Mesenteric fat pad (tissue), 1 donor: ENCODE results near the gene PRKN. TPM values are rescaled to one million over a fixed set of nuclear protein-coding genes. Genes with fewer than 3 reads are reported as not detected.

Experiments used
- DNase-seq: peaks from one replicate; pipeline ENCODE4 v3.0.0-alpha.2; 2020; ENCODE audit warnings: low spot score
- total RNA-seq: library from RNA; stranded (reverse); fragmentation: NEBNext Ultra II Directional; extraction: Animal tissue kit (Norgen Biotek cat#: 25700); gene quantifications from one replicate; pipeline ENCODE4 v1.2.1, GENCODE V29; 2021
- donor health status: DM: yes; HTN: yes; CAD: no.

Gene PRKN
- total RNA-seq, 1 donor from 2014 or later = 10.1 TPM

DNA sequence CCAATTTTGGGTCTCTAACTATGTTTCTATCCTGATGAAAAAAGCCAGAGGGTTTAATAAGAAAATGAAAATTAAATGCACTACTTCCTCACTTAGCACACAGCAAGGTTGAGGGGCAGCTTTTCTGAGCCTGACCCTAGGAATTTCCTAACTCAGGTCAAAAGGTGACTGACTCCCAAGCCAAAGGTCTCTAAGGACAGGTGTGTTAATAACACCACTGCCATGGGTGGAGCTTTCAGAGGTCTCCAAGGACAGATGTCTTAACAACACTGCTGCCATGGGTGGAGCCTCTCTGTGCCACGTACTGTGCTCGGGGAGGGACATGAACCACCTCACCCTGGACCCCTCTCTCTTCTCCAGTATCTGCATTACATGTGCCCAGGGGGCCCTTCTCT is 339.2 kb downstream of the PRKN start:
- no peak for DNase-seq

- no peak for DNase-seq
Observed at GRCh38 chr6:162387718-162388382, 339.7 kb downstream of the PRKN start.

- DNase-seq = no peak
Observed at GRCh38 chr6:162385980-162386379, 341.6 kb downstream of the PRKN start.

DNA sequence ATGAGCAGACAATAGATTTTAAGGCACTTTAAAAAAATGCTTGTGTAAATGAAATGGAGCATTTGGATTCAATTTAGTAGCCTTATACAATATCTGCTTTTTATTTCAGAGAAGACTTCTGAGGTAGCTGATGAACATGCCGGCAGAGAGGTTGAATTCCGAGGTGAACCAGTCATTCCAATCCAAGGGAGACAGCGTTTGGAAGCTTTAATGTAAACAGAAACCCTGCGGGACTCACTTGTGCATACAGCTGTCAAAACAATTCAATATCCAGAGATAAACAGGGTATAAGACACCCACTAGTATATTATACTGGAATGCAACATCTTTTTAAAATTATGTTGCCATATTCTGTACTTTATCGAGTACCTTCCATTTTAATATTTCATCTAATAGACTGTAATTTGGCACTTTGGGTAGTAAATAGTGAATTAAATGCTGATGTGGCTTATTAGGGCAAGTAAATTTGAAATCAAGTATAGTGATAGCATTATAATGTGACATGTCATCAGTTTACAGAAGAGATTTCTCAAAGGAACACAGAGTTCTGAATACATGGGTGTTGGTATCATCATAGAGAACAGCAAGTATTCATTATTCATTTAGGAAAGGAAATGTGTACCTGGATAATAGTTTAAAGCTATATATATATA is 347.7 kb downstream of the PRKN start:
- no peak for DNase-seq

- no peak for DNase-seq
Observed at GRCh38 chr6:162377735-162378134, 349.8 kb downstream of the PRKN start.

GRCh38 chr6:162373868-162374267 is 353.7 kb downstream of the PRKN start:
- no peak for DNase-seq

DNA sequence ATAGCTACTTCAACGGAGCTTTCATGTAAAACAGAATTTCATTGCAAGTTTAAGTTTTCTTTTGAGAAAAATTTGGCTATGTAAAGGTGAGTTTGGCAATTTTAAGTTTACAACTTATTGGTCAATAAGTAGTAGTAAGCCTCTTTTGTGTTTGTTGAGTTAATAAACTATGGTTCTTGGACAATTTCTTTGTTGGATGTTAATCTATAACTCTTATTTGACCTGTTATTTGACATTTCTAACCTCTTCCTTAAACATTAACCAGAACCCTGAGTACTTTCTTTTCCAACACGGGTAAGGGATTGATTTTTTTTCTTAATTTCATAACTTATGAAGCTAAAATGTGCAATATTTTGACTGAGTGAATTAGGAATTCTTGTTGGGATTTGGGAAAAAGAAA is 354.4 kb downstream of the PRKN start:
- no peak for DNase-seq

GRCh38 chr6:162372106-162372505 is 355.5 kb downstream of the PRKN start:
- no peak for DNase-seq

DNA sequence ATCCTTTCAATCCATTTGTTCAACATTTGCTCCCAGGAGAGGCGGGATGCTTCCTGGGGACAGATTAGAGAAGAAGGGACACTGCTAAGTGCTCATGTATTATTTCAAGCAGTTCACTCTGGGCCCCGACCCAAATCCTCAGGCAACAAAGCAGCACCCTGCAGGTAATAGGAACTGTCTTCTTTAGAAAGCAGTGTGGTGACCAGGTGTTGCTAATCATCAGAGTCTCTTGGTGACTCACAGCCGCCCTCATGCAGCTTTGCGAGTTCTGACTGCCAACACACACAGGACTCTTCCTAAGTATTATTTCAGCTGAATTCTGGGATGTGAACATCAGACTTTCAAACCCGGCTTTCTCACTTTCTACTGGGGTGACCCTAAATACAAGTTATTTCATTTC is 356.4 kb downstream of the PRKN start:
- DNase-seq = no peak

GRCh38 chr6:162369091-162369490 is 358.5 kb downstream of the PRKN start:
- DNase-seq = no peak

- DNase-seq = no peak
Observed at GRCh38 chr6:162364488-162364887, 363.1 kb downstream of the PRKN start.

DNA sequence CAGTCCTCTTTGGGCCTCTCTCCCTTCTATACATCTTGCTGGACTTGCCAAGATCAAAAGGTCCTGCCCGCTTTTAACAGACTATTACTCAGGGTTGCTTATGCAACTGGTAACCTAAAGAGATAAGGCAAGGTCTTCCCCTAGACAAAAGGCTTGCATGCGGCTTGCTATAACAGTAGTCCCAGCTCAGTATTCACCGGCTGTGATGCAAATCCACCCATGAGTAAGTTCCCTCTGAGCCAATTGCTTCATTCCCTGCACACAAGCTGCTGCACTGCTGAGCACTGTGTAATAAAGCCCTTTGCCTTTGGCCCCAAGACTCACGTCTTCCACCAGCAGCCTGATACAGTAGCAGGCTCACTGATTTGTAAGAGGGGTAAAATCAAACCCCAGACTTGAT is 363.8 kb downstream of the PRKN start:
- DNase-seq = no peak

DNA sequence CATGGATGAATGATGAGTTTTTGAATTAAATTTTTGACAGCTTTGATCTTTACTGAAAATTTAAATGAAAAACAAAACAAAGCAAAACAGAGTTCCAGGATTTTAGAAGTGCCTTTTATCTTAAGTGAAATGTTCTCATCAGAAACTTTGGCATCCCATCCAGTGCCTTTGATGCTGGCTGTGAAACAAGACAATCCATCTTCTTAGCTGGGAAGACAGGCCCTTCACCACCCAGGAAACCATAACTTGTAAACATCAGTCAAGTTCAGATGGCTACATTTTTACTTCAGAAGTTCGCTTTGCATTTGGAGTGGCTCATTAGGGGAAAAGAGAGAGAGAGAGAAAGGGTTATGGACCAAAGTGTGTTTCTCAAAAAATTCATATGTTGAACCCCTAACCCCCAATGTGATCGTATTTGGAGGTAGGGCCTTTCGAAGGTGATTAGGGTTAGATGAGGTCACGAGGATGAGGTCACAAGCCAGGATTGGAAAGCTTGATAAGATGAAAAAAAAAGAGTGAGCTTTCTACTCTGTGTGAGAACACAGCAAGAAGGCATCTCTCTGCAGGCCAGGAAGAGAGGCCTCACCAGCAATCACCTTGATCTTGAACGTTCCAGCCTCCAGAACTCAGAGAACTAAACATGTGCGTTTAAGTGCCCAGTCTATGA is 366.5 kb downstream of the PRKN start:
- no peak for DNase-seq

DNA sequence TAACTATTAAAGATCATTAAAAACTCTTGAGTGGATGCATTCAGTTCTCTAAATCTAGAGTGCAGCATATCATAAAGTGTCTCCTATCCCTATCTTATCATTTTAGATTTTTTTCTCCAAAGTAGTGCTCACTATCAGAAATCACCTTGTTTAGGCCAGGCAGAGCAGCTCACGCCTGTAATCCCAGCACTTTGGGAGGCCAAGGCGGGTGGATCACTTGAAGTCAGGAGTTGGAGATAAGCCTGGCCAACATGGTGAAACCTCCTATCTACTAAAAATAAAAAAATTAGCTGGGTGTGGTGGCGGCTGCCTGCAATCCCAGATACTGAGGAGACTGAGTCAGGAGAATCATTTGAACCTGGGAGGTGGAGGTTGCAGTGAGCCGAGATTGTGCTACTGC is 368.9 kb downstream of the PRKN start:
- DNase-seq = no peak

GRCh38 chr6:162345051-162345511 is 382.5 kb downstream of the PRKN start:
- DNase-seq = no peak

DNA sequence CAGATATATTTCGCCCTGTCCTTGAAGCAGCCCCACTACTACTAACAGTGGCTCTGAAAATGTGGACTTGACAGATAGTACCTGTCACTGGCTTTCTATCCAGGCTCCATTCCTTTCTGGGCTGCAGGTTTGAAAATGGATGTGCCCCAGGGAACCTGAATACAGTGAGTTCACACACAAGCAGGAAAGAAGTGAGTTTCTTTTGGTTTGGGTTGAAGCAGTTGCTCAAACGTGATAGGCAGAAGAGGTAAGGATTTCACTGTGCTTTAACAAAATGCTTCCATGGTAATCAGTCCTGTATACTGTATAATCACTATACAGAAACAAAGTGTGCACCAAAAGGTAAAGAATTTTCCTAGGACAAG is 382.9 kb downstream of the PRKN start:
- DNase-seq = no peak

DNA sequence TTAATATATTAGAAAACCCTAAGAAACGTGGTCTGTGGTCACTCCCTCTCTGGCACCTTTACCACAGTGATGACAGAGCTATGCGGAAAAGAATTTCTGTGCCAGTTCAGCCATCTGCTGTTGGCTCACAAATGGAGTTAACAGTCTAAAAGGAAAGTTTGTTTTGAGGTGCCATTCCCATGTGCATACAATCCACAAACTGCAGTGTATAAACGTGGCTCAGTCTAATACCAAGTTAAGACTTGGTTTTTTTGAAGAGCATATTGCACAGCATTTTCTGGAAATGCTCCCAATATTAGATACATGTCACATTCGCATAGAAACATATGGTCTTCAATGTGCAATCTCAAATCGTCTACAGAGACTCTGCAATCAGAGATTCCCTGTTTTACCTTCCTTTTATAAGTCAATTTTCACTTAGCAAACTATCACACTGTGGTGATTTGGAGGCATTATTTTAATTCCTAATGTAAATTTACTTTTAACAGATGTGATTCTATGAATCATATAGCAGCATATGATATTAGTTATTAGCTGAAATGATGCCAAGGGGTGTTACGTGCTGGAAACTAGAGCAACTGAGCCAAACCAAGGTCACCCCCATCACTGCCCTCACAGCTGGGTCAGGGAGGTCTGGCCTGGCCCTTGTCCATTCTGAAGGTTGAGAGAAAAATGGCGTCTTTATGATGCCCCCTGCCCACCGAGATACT is 383.5 kb downstream of the PRKN start:
- no peak for DNase-seq

- no peak for DNase-seq
Observed at GRCh38 chr6:162343198-162343935, 384.2 kb downstream of the PRKN start.

- no peak for DNase-seq
Observed at GRCh38 chr6:162337412-162337811, 390.2 kb downstream of the PRKN start.

GRCh38 chr6:162336359-162336758 is 391.2 kb downstream of the PRKN start:
- no peak for DNase-seq

DNA sequence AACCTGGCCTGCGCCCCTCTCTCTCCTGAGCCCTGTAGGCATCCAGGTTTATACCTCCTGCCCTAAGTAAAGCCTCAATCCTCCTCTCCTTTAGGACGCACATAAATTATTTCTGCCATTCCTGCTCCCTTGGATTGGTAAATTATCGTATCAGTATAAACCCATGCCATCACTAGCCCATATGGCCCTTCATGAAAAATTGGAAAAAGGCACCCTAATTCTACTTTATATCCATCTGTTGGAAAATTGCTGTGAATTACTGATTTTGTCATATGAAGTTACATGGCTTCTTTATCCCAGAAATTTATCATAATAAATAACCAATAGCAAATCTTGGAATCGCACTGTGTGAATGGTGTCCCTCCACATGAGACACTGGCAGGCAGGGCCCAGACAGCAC is 395.2 kb downstream of the PRKN start:
- no peak for DNase-seq
